ENCODE measurements around the gene RBM4B.

The RBM4B gene

DNA sequence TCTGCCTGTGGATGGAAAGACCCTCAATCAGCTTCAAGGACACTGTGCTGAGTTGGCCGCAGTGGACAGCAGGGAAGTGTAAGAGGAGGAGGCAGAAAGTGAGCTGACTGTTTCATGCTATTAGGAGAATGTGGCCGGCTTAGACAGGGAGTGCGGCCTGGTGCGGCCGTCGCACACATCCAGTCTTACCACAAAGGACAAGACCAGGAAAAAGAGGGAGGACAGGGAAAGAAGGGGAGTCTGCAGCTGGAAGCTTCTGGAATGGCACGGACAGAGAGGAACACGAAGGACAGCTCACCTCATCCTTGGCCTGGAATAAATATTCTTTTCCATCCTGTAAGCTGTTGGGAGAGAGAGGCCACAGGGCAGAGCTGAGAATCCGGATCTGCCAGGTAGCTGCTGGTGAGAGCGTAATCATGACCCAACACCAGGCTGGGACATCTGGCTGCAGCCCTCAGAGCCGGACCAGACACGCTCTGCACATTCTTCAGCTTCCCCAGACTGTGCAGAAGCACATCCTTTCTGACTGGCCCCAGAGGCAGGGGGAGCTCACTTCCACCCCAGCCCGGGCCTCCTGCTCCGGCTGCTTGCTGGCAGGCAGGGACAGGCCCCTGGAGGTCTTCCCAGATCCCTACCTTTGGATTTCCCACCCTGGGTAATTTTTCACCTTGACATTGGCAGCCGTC lies 8.6 kb upstream of the RBM4B start:
- TF ChIP-seq ZNF274 (IDR thresholded peaks at IDR 0.05; ENCODE audit: low read depth, low read length), result no peak
- no peak overlapping the region for H3K4me3 ChIP-seq (ENCODE audit: low read length)

DNA sequence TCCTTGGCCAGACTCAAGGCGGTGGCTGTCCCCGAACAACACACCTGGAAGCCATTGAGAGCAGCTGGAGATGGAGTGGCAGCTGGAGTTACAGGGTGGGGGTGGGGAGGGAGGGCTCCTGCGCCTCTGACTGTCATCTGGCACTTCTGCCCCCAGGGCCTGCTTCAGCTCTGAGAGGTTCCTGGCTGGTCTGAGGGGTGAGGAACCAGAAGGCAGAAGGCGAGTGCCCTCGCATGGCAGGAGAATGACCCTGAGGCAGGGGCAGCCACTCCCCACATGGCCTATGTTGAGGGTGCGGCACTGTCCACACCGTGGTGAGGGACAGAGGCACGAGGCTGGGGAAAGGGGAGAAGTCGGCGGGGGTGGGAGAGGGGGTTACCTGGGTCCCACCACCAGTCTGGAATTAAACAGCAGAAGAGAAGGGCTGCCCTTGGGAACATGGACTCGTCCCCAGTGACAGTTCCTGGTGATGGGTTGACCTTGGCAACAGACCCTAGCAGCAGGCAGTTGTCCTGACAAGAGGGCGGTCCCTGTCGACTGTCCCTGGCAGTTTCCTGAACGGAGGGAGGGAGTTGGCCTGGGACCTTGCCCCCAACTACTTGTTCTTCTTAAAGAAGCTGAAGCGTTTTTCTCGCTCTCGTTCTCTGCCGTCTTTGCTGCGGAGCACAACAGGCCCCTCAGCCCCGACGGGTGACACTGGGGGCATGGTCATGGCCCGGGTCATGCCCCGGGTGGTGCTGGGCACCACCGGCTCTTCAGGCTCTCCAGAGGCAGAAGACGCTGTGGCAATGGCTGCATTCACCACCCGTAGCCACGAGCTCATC lies 7.8 kb upstream of the RBM4B start:
- H3K4me3 ChIP-seq (ENCODE audit: low read length), result no peak overlapping the region
- no peak for TF ChIP-seq ZNF274 (IDR thresholded peaks at IDR 0.05; ENCODE audit: low read depth, low read length)

DNA sequence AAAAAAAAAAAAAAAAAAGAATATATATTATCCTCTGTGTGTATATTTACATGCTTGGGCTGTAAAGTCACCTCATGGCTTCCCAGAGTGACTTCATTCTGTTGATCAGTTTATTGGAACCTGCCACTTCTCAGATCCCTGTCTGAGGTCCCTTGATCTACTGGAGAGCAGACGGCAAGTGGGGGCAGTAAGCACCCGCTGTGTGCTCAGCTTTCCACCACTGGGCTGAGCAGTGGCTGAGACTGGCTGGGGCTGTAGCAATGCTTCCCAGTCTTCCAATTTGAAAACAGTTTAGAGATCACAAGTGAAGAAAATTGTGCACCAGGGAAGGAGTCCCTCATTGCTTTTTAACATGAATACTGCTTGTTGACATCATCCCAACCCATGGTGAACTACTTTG lies 6.9 kb upstream of the RBM4B start:
- no peak overlapping the region for H3K4me3 ChIP-seq (ENCODE audit: low read length)
- TF ChIP-seq ZNF274 (IDR thresholded peaks at IDR 0.05; ENCODE audit: low read depth, low read length), result no peak

DNA sequence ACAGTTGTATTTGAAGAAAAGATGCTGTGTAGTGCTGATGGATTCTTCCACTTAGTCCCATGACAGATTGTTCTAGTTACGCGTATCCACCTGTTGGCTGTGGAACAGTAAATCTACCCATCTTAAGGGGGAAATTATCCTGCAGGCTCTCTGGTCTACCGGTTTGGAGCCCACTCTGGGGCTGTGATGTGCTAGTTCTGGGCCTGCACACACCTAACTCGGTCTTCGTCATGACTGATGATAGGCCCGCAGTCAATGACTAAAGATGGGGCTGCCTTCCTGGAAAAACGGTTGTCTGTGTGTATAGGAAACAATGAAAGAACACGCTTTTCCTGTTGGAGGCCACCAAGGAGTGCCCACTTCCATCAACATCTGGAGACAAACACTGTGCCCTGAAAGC lies 6.2 kb upstream of the RBM4B start:
- no peak overlapping the region for H3K4me3 ChIP-seq (ENCODE audit: low read length)
- TF ChIP-seq ZNF274 (IDR thresholded peaks at IDR 0.05; ENCODE audit: low read depth, low read length), result no peak

DNA sequence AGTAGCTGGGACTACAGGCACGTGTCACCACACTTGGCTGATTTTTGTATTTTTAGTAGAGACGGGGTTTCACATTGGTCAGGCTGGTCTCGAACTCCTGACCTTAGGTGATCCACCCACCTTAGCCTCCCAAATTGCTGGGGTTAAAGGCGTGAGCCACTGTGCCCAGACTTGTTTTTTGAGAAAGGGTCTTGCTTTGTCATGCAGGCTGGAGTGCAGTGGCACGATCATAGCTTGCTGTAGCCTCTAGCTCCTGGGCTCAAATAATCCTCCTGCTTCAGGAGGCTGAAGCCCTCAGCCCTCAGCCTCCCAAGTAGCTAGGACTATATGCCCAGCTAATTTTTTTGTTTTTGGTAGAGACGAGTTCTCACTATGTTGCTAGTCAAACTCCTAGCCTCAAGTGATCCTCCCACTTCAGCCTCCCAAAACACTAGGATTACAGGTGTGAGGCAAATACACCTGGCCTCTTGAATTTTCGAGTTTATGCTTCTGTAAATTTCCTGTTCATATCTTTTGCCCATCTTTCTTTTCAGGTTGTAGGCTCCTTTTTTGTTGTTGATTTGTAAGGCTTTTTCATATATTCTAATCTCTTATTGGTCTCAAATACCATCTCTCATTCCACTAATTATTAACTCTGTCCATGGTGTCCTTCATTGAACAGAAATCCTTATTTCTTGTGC lies 3.4 kb upstream of the RBM4B start:
- no peak for TF ChIP-seq ZNF274 (IDR thresholded peaks at IDR 0.05; ENCODE audit: low read depth, low read length)
- H3K4me3 ChIP-seq (ENCODE audit: low read length), result no peak overlapping the region

DNA sequence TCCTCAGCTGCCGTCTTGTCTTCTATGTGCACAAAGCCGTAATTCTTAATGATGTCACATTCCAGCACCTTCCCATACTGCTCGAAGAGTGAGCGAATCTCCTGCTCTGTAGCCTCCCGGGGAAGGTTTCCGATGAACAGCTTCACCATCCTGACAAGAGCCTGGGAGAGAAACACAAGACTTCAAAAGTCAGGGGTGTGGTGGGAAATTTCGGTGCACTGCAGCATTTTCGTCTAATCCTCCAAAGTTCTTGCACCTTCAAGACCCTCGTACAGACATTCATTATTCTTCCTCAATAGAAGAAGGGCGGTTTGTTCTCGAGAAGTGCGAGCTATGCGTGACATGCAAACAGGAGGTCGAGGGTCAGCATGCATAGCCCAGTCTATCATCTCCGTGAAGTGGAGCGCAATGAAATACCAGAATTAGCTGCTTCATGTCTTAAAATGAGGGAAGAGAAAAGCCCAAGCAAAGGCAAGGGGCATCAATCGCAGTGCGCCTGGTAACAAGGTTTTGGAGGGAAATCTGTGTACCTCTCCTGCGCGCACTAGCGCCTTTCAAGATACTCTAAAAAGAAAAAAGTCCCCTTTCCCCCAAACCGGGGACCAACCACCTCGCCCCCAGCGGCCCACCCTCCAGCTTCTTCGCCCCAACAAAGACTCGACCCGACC lies 622 bp downstream of the RBM4B start:
- H3K4me3 ChIP-seq (ENCODE audit: low read length), result peak overlapping the region; percentile 99
- TF ChIP-seq ZNF274 (IDR thresholded peaks at IDR 0.05; ENCODE audit: low read depth, low read length), result no peak

DNA sequence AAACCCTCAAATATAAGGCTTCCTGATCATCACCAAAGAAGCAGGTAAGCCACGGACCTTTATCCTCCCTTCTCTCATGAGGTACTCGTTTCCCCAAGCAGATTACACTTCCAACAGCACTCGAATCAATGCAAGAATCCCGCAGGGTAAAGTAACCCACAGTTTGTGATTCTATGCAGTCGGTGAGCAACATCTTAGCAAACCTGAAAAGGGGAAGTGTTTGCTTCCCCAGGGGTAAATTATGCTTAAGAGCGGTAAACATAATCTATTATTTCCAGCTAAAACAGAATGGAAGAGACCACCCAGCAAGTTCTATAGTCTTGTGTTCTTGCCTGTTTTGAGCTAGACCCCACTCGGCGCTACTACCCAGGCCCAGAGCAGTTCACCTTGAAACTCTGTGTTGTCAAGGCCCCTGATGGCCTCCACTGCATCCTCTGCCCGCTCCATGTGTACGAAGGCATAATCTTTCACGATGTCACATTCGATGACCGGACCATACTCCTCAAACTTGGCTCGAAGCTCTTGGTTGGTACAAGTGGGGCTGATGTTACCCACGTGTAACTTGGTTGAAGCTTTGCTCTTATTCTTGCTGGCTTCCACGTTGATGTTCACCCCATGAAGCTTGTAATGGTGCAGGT lies 1.3 kb downstream of the RBM4B start:
- TF ChIP-seq ZNF274 (IDR thresholded peaks at IDR 0.05; ENCODE audit: low read depth, low read length), result no peak
- H3K4me3 ChIP-seq (ENCODE audit: low read length), result peak overlapping the region; percentile 99

DNA sequence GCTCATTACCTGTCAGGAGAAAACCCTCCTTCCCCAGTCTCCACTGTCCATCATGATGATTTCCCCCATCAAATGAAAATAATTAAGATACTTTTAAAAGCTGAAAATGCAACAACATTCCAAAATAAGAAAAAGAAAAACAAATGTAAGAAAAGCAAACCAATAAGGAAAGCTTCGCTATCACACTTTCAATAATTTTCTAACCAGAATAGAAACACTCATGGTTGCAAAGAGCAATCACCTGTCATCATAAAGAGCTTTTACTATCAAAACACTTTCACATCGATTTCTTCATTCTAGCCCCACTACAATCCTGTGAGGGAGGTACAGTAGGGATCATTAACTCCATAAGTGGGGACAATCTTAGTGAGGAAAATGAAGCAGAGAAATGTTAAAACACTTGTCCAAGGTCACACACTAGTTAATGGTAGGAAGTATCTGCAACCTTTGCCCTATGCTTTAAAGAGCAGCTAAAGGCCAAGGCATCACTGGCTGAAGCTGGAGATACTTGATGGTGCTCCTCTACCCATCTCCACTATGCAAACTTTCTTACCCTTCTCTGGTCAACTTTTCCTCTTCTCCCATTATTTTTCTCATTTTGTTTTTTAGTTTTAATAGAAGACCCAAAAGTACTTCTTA lies 2.6 kb downstream of the RBM4B start:
- no peak overlapping the region for H3K4me3 ChIP-seq (ENCODE audit: low read length)
- no peak for TF ChIP-seq ZNF274 (IDR thresholded peaks at IDR 0.05; ENCODE audit: low read depth, low read length)

DNA sequence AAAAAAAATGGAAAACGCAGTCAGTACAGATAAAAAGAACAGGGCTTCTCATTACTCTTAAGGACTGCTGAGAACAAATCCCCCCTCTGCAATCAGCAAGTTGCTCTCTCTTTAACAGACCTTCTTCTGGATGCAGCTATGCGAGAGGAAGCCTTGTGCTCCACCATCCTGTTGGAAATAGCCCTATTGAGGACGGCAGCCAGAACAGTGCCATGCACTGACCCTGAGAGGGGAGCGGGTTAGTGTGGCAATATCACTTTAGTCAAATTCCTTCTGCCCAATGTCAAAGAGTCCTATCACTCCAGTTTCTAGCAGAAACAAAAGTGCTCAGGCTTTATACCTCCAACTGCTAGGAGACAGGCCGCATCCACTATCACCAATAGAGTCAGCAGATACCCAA lies 6.9 kb downstream of the RBM4B start:
- TF ChIP-seq ZNF274 (IDR thresholded peaks at IDR 0.05; ENCODE audit: low read depth, low read length), result no peak
- no peak overlapping the region for H3K4me3 ChIP-seq (ENCODE audit: low read length)

DNA sequence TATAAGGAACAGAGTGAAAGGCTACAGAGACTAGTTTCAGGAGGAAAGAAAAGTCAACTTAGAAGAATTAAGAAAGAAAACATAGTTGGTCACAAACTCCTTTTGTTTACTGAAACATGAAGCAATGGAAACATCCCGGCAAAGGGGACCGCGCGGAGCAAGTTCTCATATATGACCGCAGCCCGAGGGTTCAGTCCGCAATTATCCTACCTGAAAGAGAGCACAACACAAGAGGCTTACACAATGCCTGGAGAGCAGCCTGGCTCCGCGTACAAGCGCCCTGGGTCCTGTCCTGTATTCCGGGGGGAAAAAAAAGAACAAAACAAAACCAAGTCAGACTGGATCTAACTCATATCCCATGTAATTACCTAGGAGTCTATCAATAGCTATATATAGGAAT lies 12.3 kb downstream of the RBM4B start:
- no peak for TF ChIP-seq ZNF274 (IDR thresholded peaks at IDR 0.05; ENCODE audit: low read depth, low read length)
- no peak overlapping the region for H3K4me3 ChIP-seq (ENCODE audit: low read length)

DNA sequence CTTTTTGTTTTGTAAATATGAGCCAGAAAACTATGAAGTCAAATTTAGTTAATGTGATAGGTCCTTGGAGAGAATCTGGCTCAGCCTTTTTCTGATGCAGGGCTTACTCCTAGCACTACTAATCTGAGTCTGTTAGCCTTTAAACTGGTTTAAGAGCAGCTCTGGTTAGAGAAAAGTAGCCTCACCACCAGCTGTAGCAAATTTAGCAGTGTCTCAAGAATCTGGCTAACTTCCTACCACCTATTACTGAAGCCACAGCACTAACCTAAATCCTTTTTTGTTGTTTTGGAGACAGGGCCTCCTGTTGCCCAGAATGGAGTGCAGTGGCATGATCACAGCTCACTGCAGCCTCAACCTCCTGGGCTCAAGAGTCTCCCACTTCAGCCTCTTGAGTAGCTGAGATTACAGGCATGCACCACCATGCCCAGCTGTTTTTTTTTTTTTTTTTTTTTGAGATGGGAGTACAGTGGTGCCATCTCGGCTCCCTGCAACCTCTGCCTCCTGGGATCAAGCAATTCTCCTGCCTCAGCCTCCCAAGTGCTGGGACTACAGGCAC lies 13.9 kb downstream of the RBM4B start:
- no peak for TF ChIP-seq ZNF274 (IDR thresholded peaks at IDR 0.05; ENCODE audit: low read depth, low read length)
- no peak overlapping the region for H3K4me3 ChIP-seq (ENCODE audit: low read length)

DNA sequence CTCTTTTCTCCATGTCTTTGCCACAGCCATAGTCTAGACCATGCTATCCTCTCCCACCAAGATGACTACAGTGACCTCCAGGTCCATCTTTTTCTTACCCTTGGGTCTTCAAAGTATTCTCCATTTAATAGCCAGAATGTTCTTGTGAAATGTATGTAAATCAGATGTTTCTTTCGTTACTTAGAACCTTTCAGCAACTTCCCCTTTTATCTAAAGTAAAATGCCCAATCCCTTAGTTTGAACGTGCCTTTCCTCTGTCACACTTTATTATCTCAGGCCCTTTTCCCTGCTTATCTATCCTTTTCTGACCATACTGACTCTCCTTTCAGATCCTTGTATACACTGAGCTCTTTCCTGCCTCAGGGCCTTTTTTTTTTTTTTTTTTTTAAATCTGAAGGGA lies 17.9 kb downstream of the RBM4B start:
- H3K4me3 ChIP-seq (ENCODE audit: low read length), result no peak overlapping the region
- TF ChIP-seq ZNF274 (IDR thresholded peaks at IDR 0.05; ENCODE audit: low read depth, low read length), result no peak

DNA sequence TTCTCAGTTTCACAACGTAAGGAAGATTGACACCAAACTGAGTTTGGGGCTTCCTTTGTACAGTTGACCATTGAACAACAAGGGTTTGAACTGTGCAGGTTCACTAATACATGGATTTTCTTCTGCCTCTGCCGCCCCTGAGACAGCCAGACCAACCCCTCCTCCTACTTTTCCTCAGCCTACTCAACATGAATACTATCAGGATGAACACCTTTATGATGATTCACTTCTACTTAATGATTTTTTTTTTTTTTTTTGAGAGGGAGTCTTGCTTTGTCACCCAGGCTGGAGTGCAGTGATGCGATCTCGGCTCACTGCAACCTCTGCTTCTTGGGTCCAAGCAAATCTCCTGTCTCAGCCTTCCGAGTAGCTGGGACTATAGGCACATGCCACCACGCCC lies 24.6 kb downstream of the RBM4B start:
- TF ChIP-seq ZNF274 (IDR thresholded peaks at IDR 0.05; ENCODE audit: low read depth, low read length), result no peak
- no peak overlapping the region for H3K4me3 ChIP-seq (ENCODE audit: low read length)
